Gastroesophageal sphincter (tissue), 4 donors: Measurements from ENCODE around the gene ADPRH. TPM values are rescaled to one million over a fixed set of nuclear protein-coding genes. Genes with fewer than 3 reads are reported as not detected.
"Not testable (repeated sequence)": the region's sequence is repeated elsewhere in the genome, so short reads cannot be mapped to it uniquely, and the experiment has no call there.

Experiments
- ATAC-seq: fragments of 150-250 bp; one replicate; pipeline ENCODE4 v1.9.1; 2016; ENCODE audit warnings: mild to moderate bottlenecking, moderate library complexity
- H3K27ac ChIP-seq, 4 donors: fragments of 200-600 bp; sonication (generic) in 3 of 4; 1 replicate in 3 of 4; 2 replicates in 1 of 4; pipeline ENCODE4 v1.5.1; 2016 to 2019
- H3K27me3 ChIP-seq: fragments of 200-600 bp; sonication (generic); one replicate; pipeline ENCODE4 v1.5.1; 2019
- H3K36me3 ChIP-seq, 2 donors: fragments of 200-600 bp; sonication (generic); one replicate each; pipeline ENCODE4 v1.5.1; 2019; ENCODE audit warnings: control low read depth in 1 of 2
- H3K4me1 ChIP-seq, 3 donors: fragments of 200-600 bp; sonication (generic); 1 replicate in 2 of 3; 2 replicates in 1 of 3; pipeline ENCODE4 v1.5.1; 2016 to 2019; ENCODE audit warnings: control low read depth in 2 of 3
- H3K4me3 ChIP-seq, 2 donors: fragments of 200-600 bp; sonication (generic); one replicate each; pipeline ENCODE4 v1.5.1; 2019; ENCODE audit warnings: mild to moderate bottlenecking in 1 of 2, moderate library complexity in 1 of 2
- H3K9me3 ChIP-seq, 3 donors: fragments of 200-600 bp; sonication (generic); one replicate each; pipeline ENCODE4 v1.5.1; 2017 to 2019; ENCODE audit warnings: control low read depth in 2 of 3
- EP300 ChIP-seq: sonication (generic); formaldehyde crosslinking; IDR thresholded peaks from one replicate; pipeline ENCODE4 v1.6.1; 2017; ENCODE audit warnings: antibody characterized with exemption, mild to moderate bottlenecking
- POLR2A ChIP-seq, 2 donors: fragments of 450-650 bp; IDR thresholded peaks; one replicate each; pipeline ENCODE4 v1.6.1; 2017; ENCODE audit warnings: antibody characterized with exemption in 2 of 2, mild to moderate bottlenecking in 2 of 2, moderate library complexity in 1 of 2
- POLR2AphosphoS5 ChIP-seq: sonication (generic); formaldehyde crosslinking; IDR thresholded peaks from one replicate; pipeline ENCODE4 v1.6.1; 2017; ENCODE audit warnings: antibody characterized with exemption
- WGBS, 2 donors: methylation state at CpG; one replicate each; pipeline ENCODE4 v1.1.5; 2018; ENCODE audit warnings: low coverage in 1 of 2; 5-methylcytosine and 5-hydroxymethylcytosine counted together
- total RNA-seq, 4 donors: library from RNA; depleted of rRNA; stranded (reverse); fragments of >200 nt; gene quantifications; one replicate each; pipeline ENCODE4 v1.1.0, GENCODE V29; 2016
- TF ChIP-seq, protein P1 (sequence below), 4 experiments: fragments of 200-600 bp in 2 of 4; fragments of 450-650 bp in 2 of 4; sonication (generic) in 1 of 4; IDR thresholded peaks; one replicate each; pipeline ENCODE4 v1.5.1; 2017 to 2019; ENCODE audit warnings: antibody characterized with exemption in 4 of 4, mild to moderate bottlenecking in 2 of 4, moderate library complexity in 2 of 4

Gene ADPRH
- total RNA-seq, 4 donors from 2014 or later = 10.2 to 23.1 (median 15.0) TPM

DNA sequence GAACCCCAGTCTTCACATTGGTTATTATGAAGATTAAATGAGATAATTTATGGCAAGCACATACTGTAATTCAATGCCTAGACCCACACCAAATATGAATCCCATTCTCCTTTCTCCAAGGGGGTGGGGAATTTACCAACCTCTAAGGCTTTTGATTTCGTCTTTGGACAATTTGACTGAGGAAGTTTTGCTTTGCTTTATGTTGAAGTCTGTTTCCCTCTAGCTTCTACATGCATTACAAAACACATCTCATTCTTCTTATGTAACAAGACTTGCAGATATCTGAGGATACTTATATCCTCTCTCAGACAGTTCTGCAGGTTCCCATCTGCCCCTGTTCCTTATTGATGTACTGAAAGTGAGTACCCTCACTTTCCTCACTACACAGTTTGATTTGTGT is 32.1 kb upstream of the ADPRH start:
- Histone ChIP-seq H3K36me3 (no peaks in the 10 kb centered on the region), H3K27ac (no peak overlapping the region), H3K27me3 (no peaks in the 10 kb centered on the region), H3K4me1 (no peaks in the 10 kb centered on the region), H3K9me3 (no peaks in the 10 kb centered on the region), H3K4me3 (no peak overlapping the region)
- no peak for ATAC-seq
- WGBS, 2 donors = 76 to 89% methylated on average over 1 of the region's 1 CpG
- TF ChIP-seq EP300 (no peak), POLR2A (IDR thresholded peaks at IDR 0.05) (no peak), POLR2AphosphoS5 (no peak)
- TF ChIP-seq, protein P1, sequence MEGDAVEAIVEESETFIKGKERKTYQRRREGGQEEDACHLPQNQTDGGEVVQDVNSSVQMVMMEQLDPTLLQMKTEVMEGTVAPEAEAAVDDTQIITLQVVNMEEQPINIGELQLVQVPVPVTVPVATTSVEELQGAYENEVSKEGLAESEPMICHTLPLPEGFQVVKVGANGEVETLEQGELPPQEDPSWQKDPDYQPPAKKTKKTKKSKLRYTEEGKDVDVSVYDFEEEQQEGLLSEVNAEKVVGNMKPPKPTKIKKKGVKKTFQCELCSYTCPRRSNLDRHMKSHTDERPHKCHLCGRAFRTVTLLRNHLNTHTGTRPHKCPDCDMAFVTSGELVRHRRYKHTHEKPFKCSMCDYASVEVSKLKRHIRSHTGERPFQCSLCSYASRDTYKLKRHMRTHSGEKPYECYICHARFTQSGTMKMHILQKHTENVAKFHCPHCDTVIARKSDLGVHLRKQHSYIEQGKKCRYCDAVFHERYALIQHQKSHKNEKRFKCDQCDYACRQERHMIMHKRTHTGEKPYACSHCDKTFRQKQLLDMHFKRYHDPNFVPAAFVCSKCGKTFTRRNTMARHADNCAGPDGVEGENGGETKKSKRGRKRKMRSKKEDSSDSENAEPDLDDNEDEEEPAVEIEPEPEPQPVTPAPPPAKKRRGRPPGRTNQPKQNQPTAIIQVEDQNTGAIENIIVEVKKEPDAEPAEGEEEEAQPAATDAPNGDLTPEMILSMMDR (IDR thresholded peaks at IDR 0.05) = no peak

GRCh38 chr3:119548341-119548740 is 31.0 kb upstream of the ADPRH start:
- 43 to 50% methylated on average over 2 to 3 of the region's 3 CpGs for WGBS, 2 donors
- Histone ChIP-seq H3K27ac (no peak overlapping the region), H3K9me3 (no peaks in the 10 kb centered on the region), H3K4me1 (no peaks in the 10 kb centered on the region), H3K36me3 (no peaks in the 10 kb centered on the region), H3K27me3 (no peaks in the 10 kb centered on the region), H3K4me3 (no peak overlapping the region)
- ATAC-seq = no peak
- TF ChIP-seq EP300 (no peak), POLR2AphosphoS5 (no peak), POLR2A (IDR thresholded peaks at IDR 0.05) (no peak)
- TF ChIP-seq, protein P1 (IDR thresholded peaks at IDR 0.05) = no peak

DNA sequence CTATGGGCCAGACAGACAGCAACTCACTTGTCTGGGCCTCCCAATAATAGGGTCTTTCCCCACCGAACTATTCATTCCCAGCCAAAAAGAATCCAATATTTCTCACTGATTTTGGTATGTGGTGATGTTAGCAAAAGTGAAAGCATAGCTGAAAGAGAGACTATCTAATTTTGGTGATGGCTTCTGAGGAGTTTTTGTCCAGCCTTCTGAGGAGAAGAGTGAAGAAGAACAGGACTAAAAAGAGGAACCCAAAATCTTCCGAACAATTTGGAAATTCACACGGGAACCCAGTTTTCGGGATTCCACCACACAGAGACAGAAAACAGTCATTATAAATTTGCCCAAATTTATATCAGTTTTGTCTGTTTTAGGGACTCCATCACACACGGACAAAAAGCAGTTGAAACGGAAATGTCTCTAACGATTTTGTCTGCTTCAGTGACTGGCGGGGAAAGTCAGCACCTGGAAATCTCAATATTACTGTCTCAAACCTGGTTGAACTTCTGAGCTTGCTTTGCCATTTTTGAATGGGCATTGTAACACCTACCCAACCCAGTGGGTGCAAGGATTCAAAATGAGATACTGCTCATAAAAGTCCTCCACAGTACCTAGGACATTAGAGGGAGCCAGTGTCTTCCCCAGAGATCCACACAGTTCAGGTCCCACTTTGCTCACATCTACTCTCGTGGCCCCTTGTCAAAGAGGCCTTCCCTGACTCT is 28.9 kb upstream of the ADPRH start:
- Histone ChIP-seq H3K27me3 (no peaks in the 10 kb centered on the region), H3K4me3 (no peak overlapping the region), H3K36me3 (no peaks in the 10 kb centered on the region), H3K9me3 (no peaks in the 10 kb centered on the region), H3K27ac (no peak overlapping the region), H3K4me1 (no peaks in the 10 kb centered on the region)
- WGBS, 2 donors = 88 to 89% methylated on average over 8 to 9 of the region's 9 CpGs
- ATAC-seq = no peak
- no peak for TF ChIP-seq POLR2A (IDR thresholded peaks at IDR 0.05)
- TF ChIP-seq POLR2AphosphoS5 = no peak
- TF ChIP-seq, protein P1 (IDR thresholded peaks at IDR 0.05) = no peak

DNA sequence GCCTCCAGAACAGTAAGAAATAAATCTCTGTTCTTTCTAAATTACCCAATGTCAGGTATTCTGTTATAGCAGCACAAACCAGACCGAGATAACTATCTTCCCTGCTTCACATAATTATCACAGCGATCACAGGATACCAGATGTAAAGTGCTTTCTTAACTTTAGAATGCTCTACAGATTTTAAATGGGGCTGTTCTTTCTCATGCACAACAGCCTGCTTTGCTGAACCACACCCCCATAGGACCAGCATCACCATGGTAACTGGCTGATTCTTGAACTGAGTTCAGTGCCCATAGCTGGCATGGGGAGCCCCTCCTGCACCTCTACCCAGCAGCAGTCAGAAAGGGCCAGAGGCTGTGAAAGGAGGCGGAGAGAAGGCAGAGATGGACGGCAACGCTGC is 27.7 kb upstream of the ADPRH start:
- no peak for ATAC-seq

DNA sequence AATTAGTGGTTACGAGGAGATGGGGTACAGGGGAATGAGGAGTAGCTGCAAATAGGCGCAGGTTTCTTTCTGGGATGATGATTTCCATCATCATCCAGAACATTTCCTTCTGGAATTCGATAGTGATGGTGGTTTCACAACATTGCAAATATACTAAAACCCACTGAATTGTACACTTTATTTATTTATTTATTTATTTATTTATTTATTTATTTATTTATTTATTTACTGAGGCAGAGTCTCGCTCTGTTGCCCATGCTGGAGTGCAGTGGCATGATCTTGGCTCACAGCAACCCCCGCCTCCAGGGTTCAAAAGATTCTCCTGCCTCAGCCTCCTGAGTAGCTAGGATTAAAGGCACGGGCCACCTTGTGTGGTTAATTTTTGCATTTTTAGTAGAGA is 26.4 kb upstream of the ADPRH start:
- H3K27ac ChIP-seq, H3K27me3 ChIP-seq, H3K9me3 ChIP-seq, ATAC-seq, H3K4me3 ChIP-seq, H3K4me1 ChIP-seq, H3K36me3 ChIP-seq: not testable (repeated sequence)
- WGBS, 2 donors = 93 to 98% methylated on average over 5 to 6 of the region's 6 CpGs

More for the DNA sequence above, 27.7 kb upstream of the ADPRH start:
- Histone ChIP-seq H3K4me1 (no peaks in the 10 kb centered on the region), H3K27me3 (no peaks in the 10 kb centered on the region), H3K4me3 (no peak overlapping the region), H3K36me3 (no peaks in the 10 kb centered on the region), H3K27ac (no peak overlapping the region), H3K9me3 (no peaks in the 10 kb centered on the region)
- WGBS, 2 donors = 79% methylated on average over 2 of the region's 5 CpGs; no CpG with 5 or more reads in 1 of the 2 donors
- TF ChIP-seq, protein P1 (IDR thresholded peaks at IDR 0.05) = no peak
- TF ChIP-seq POLR2A (IDR thresholded peaks at IDR 0.05) = no peak
- TF ChIP-seq EP300 = no peak
- TF ChIP-seq POLR2AphosphoS5 = no peak
